ENCODE data around the gene ATOH8. TPM values are rescaled to one million over a fixed set of nuclear protein-coding genes. Genes with fewer than 3 reads are reported as not detected.

ATOH8 gene
- total and polyA plus RNA-seq, 2 experiments from 2014 or later, result 4.8 to 10.6 TPM

- no peak for DNase-seq (ENCODE audit: low read depth in 1 of 2, low spot score in 1 of 2)
Measured at GRCh38 chr2:85787981-85788340, 34.2 kb downstream of the ATOH8 start.

GRCh38 chr2:85788603-85789002 is 34.8 kb downstream of the ATOH8 start:
- Histone ChIP-seq H3K27ac (no peak overlapping the region), H3K4me1 (ENCODE audit: low read depth) (peaks cover 7% of the 10 kb centered on the region), H3K36me3 (no peaks in the 10 kb centered on the region), H3K27me3 (no peaks in the 10 kb centered on the region), H3K4me3 (no peak overlapping the region), H3K9me3 (ENCODE audit: low read depth) (no peaks in the 10 kb centered on the region)
- no peak for DNase-seq (ENCODE audit: low read depth in 1 of 2, low spot score in 1 of 2)
- no peak for TF ChIP-seq CTCF (IDR thresholded peaks at IDR 0.05; ENCODE audit: low read depth, low read length)

More at GRCh38 chr2:85787981-85788340, 34.2 kb downstream of the ATOH8 start:
- Histone ChIP-seq H3K4me3 (no peak overlapping the region), H3K27ac (no peak overlapping the region), H3K4me1 (ENCODE audit: low read depth) (peaks cover 7% of the 10 kb centered on the region), H3K9me3 (ENCODE audit: low read depth) (no peaks in the 10 kb centered on the region), H3K36me3 (no peaks in the 10 kb centered on the region), H3K27me3 (no peaks in the 10 kb centered on the region)
- TF ChIP-seq CTCF (IDR thresholded peaks at IDR 0.05; ENCODE audit: low read depth, low read length), result no peak

GRCh38 chr2:85789271-85789670 is 35.5 kb downstream of the ATOH8 start:
- TF ChIP-seq CTCF (IDR thresholded peaks at IDR 0.05; ENCODE audit: low read depth, low read length), result no peak
- DNase-seq (ENCODE audit: low read depth in 1 of 2, low spot score in 1 of 2), result no peak
- H3K27ac ChIP-seq, result no peak overlapping the region
- no peaks in the 10 kb centered on the region for H3K36me3 ChIP-seq
- H3K4me3 ChIP-seq, result no peak overlapping the region
- H3K9me3 ChIP-seq (ENCODE audit: low read depth), result no peaks in the 10 kb centered on the region
- H3K4me1 ChIP-seq (ENCODE audit: low read depth), result peaks cover 7% of the 10 kb centered on the region
- no peaks in the 10 kb centered on the region for H3K27me3 ChIP-seq

- DNase-seq (ENCODE audit: low read depth in 1 of 2, low spot score in 1 of 2), result no peak
- no peaks in the 10 kb centered on the region for H3K27me3 ChIP-seq
- peaks cover 7% of the 10 kb centered on the region for H3K4me1 ChIP-seq (ENCODE audit: low read depth)
- TF ChIP-seq CTCF (IDR thresholded peaks at IDR 0.05; ENCODE audit: low read depth, low read length), result no peak
- H3K4me3 ChIP-seq, result no peak overlapping the region
- no peaks in the 10 kb centered on the region for H3K9me3 ChIP-seq (ENCODE audit: low read depth)
- H3K36me3 ChIP-seq, result no peaks in the 10 kb centered on the region
- H3K27ac ChIP-seq, result no peak overlapping the region
Measured at GRCh38 chr2:85790032-85790431, 36.2 kb downstream of the ATOH8 start.

- Histone ChIP-seq H3K36me3 (no peaks in the 10 kb centered on the region), H3K27me3 (no peaks in the 10 kb centered on the region), H3K4me1 (ENCODE audit: low read depth) (peaks cover 3% of the 10 kb centered on the region), H3K9me3 (ENCODE audit: low read depth) (no peaks in the 10 kb centered on the region), H3K4me3 (no peak overlapping the region), H3K27ac (no peak overlapping the region)
- no peak for DNase-seq (ENCODE audit: low read depth in 1 of 2, low spot score in 1 of 2)
- no peak for TF ChIP-seq CTCF (IDR thresholded peaks at IDR 0.05; ENCODE audit: low read depth, low read length)
Measured at GRCh38 chr2:85790499-85791188, 36.9 kb downstream of the ATOH8 start.

Data from cardiac muscle cell (in vitro differentiated cells and primary cell).